GM12875 (cell line): Measurements from ENCODE around the gene CEP72.

ENCODE experiments used
- H3K4me3 ChIP-seq: one replicate; pipeline ENCODE4 v1.5.1; 2011; ENCODE audit warnings: low read depth, low read length, control low read depth
- CTCF ChIP-seq: IDR thresholded peaks from 2 replicates; pipeline ENCODE4 v1.5.1; 2011; ENCODE audit warnings: low read depth, mild to moderate bottlenecking, control low read depth, inconsistent platforms, low read length, moderate library complexity, borderline replicate concordance; ENCODE audit not compliant: insufficient read depth

The CEP72 gene

GRCh38 chr5:585556-585955, 26.6 kb upstream of the CEP72 start:
- no peak for TF ChIP-seq CTCF
- H3K4me3 ChIP-seq = no peak overlapping the region

DNA sequence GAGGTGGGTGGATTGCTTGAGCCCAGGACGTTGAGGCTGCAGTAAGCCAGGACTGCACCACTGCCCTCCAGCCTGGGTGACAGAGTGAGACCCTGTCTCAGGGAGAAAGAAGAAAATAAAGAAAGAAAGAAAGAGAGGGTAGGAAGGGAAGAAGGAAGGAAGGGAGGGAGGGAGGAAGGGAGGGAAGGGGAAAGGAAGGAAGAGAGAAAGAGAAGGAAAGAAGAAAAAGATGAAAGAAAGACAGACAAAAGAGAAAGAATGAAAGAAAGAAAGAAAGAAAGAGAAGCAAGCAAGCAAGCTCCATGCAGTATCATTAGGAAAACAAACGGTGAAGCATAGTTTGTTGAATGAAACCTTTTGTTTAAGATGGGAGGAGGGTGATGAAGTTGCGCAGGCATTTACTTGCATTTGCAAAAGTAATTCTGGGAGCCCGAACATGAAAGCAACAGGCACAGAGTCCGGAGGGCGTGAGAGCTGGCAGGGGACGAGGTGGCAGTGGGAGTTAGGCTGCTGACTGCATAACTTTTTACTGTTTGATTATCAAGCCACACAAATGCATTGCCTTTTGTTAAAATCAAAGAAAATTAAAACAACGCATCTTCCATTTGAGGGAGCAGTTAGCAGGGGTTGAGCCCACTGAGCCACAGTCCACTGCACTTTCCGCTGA, 26.0 kb upstream of the CEP72 start:
- TF ChIP-seq CTCF = no peak
- H3K4me3 ChIP-seq = no peak overlapping the region

DNA sequence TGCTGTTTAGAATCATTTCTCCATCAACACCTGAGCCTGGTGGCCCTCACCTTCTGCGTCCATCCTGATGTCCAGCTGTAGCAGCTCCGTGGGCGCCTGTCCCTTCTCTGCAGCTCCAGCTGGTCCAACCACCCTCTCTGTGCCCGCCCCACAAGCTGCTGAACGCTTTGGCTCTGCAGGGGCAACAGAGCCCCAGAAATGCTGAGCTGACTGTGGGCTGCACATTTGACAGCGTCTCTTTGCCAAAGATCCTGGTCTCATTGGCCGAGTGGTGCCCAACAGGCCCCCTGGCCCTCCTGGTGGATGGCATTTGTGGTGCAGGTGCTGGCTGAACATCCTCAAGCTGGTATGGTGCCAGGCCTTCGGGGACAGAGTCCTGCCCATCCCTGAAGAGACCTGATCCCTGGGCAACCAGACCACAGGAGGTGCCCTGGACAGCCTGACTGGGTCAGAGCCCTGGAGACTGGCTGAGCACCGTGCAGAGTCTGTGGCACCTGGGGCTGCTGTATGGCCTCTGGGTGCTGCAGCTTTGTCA, 25.3 kb upstream of the CEP72 start:
- no peak for TF ChIP-seq CTCF
- H3K4me3 ChIP-seq = no peak overlapping the region

DNA sequence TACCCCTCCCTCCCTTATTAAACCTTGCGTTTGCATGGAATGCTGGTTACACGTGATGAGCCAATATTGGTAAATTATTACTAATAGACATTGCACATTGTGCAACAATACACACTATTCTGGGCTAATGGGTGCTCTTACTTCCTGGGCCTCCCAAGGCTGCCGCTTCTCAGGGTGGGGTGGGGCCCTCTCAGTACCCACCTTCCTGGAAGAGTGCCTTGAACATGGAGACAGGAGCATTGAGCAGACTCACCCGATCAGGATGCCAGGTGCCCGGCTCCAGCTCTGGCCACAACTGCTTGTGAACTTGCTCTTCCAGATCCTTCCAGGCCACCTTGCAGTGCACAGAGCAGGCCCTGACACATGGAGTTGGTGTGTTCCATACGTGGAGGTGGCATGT, 24.7 kb upstream of the CEP72 start:
- no peak for TF ChIP-seq CTCF
- H3K4me3 ChIP-seq = no peak overlapping the region

DNA sequence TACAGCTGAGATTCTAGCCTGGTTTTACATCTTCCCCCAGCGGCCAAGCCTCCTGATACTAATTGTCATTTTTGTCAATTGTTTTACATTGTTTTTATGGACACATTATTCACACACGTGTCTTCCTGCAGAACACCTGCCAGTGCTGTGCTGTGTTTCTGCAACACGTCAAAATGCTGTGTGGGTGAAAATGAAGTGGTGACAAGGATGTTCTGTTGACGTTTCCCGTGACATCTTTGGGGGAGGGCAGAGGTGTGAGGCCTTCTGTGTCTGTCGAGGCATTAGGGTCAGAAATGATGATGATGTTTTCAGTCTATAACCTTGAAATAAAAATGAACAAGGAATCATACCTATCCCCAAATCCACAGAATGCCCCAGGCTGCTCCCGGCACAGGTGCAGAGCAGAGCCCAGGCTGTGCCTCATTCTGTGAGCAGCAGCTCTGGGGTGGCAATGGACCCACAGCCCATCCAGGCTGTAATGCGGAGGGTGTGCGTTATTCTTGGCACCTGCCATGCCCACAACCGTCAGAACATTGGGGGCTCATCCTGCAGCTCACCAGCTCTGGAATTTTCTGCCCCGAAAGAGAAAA, 23.6 kb upstream of the CEP72 start:
- no peak overlapping the region for H3K4me3 ChIP-seq
- no peak for TF ChIP-seq CTCF

DNA sequence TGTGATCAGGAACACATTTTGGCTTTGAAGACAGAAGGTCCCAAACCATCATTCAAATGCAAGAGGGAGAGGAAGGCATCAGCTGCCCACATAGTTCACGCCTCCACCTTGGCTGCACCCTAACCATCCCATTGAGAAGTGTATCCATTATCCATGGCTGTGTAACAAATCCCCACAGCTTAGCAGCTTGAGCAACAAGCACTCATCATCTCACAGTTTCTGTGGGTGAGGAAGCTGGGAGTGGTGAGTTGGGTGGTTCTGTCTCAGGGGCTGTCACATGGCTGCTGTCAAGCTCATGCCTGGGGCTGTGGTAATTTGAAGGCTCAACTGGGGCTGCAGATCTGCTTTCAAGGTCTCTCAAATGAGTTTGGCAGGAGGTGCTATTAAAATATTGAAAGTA, 23.0 kb upstream of the CEP72 start:
- no peak for TF ChIP-seq CTCF
- H3K4me3 ChIP-seq = no peak overlapping the region

DNA sequence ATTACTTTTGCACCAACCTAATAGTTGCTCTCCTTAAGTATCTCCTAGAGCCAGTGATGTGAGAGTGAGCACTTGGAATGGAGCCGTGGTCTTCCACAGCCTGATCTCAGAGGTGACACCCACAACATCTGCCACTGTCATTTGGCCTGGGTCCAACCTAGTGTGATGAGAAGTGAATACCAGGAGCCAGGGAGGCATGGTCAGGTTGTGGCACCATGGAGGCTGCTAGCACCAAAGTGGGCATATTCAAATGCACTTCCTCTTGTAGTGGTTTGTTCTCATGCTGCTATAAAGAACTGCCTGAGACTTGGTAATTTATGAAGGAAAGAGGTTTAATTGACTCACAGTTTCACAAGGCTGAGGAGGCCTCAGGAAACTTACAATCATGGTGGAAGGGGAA, 22.6 kb upstream of the CEP72 start:
- H3K4me3 ChIP-seq = no peak overlapping the region
- no peak for TF ChIP-seq CTCF
